ENCODE measurements around the gene MTHFSD.

- TF ChIP-seq, protein P1, sequence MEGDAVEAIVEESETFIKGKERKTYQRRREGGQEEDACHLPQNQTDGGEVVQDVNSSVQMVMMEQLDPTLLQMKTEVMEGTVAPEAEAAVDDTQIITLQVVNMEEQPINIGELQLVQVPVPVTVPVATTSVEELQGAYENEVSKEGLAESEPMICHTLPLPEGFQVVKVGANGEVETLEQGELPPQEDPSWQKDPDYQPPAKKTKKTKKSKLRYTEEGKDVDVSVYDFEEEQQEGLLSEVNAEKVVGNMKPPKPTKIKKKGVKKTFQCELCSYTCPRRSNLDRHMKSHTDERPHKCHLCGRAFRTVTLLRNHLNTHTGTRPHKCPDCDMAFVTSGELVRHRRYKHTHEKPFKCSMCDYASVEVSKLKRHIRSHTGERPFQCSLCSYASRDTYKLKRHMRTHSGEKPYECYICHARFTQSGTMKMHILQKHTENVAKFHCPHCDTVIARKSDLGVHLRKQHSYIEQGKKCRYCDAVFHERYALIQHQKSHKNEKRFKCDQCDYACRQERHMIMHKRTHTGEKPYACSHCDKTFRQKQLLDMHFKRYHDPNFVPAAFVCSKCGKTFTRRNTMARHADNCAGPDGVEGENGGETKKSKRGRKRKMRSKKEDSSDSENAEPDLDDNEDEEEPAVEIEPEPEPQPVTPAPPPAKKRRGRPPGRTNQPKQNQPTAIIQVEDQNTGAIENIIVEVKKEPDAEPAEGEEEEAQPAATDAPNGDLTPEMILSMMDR (IDR thresholded peaks at IDR 0.05), result no peak
- no peak for TF ChIP-seq POLR2A (IDR thresholded peaks at IDR 0.05)
Observed at GRCh38 chr16:86555704-86556075, 655 bp upstream of the MTHFSD start.

Measured in right lobe of liver (tissue), 4 donors.